ENCODE data around the gene ZNF669. TPM values are rescaled to one million over a fixed set of nuclear protein-coding genes. Genes with fewer than 3 reads are reported as not detected.

ZNF669 gene
- polyA plus RNA-seq, 1 donor, result 6.1 TPM

DNA sequence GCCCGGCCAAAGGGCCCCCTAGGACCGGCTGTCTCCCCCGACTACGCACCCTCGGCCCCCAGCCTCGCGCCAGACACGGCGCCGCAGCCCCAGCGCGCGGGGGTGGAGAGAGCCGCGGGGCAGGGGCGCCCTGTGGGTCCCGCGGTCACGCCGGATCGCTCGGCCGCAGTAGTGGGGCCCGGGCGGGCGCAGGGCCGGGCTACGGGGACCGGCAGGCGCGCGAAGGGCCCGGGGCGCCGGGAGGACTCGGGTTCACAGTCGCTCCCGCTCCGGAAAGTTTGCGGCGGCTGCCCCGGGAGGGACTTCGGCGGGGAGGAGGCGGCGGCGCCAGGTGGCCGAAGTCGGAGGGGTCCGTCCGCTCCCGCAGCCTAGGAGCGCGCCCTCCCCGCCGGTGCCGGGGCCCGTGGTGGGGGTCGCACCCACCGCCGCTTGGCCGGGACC, 7.1 kb upstream of the ZNF669 start:
- DNase-seq, result peak; percentile 42

GRCh38 chr1:247110627-247111258, 6.6 kb upstream of the ZNF669 start:
- no peak for DNase-seq

DNA sequence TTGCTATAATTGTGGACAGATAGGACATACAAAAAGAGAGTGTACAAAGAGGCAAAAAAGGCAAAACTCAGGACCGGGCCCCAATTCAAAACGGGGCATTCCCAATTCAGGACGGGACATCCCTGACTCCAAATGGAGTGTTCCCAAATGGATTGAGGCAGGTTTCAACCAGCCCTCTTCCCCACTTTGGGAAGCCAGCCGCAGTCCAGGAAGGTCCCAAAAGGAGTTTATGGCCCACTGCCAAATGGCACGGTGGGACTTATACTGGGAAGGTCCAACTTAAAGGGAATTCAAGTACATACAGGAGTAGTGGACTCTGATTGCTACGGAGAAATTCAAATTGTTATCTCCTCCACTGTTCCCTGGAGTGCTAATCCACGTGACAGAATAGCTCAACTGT, 3.5 kb upstream of the ZNF669 start:
- no peak for DNase-seq

DNA sequence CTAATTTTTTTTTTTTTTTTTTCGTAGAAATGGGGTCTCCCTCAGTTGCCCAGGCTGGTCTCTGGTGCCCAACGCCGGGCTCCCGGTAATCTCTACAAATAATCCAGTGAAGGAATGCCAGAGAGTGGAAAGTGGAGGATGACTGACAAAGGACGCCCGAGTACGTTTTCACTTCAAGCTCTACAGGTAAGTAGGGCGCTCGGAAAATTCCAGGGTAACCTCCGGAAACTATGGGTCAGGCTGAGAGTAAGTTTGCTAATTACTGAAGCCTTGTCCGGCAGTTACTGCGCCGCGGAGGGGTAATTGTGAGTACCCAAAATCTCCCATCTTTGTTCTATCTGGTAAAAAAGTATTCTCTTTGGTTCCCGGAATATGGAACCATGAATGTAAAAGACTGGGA, 1.8 kb upstream of the ZNF669 start:
- no peak for DNase-seq

- no peak for DNase-seq
Measured at GRCh38 chr1:247104965-247105364, 809 bp upstream of the ZNF669 start.

DNA sequence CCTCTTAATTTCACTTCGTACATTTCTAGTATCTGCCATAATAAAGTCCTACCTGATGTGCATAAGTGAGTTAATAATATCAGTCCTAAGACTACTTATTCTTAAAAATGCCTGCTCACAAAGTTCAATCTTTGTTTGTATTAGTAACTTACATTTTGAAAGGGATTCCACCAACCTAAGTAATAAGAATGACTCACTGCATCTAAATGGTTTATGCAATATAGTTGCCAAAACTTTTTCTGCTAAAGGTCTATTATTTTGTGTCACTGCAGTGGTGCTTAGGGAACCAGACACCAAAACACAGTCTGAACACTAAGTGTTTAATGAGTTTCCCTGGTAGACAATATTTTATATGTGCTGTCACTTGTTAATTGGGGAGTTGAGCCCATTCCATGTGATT, 1.8 kb downstream of the ZNF669 start:
- DNase-seq, result no peak

GRCh38 chr1:247100676-247101279, 3.4 kb downstream of the ZNF669 start:
- no peak for DNase-seq

- DNase-seq, result no peak
Measured at GRCh38 chr1:247096958-247097357, 7.2 kb downstream of the ZNF669 start.

- DNase-seq, result no peak
Measured at GRCh38 chr1:247096544-247096943, 7.6 kb downstream of the ZNF669 start.

DNA sequence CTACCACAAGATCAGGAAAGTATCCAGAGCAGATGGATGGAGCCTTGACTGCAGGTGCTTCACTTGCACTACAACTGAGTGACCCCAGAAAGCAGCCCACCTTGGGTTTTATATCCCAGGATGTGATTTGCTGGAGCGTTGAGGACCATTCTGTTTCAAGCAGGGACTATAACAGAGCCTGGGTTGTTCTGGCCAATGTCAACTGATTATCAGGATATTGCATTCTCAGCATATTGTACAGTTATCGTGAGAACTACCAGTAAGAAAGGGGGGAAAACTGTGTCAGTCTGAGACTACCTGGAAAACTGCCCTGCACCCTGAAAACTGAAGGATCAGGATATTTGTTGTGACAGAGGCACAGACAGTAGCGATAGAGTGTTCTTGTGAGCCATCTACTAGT, 8.0 kb downstream of the ZNF669 start:
- DNase-seq, result no peak

DNA sequence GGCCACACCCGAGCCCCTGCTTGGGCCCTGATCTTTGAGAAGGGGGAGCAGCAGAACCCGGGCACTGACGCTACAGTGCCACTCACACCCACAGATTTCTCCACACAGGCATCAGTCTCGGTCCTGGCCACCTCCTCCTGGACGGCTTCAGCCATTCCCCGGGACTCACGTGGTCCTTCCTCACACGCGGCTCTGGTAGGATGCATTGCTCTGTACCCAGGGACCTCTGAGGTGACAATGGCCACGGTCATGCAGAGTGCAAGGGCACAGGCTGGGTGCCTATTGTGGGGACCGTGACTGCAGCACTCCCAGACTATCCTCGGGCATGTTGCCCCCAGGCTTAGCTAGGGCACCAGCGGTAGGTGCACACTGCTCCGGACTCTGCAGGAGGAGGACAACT, 13.7 kb downstream of the ZNF669 start:
- no peak for DNase-seq

DNA sequence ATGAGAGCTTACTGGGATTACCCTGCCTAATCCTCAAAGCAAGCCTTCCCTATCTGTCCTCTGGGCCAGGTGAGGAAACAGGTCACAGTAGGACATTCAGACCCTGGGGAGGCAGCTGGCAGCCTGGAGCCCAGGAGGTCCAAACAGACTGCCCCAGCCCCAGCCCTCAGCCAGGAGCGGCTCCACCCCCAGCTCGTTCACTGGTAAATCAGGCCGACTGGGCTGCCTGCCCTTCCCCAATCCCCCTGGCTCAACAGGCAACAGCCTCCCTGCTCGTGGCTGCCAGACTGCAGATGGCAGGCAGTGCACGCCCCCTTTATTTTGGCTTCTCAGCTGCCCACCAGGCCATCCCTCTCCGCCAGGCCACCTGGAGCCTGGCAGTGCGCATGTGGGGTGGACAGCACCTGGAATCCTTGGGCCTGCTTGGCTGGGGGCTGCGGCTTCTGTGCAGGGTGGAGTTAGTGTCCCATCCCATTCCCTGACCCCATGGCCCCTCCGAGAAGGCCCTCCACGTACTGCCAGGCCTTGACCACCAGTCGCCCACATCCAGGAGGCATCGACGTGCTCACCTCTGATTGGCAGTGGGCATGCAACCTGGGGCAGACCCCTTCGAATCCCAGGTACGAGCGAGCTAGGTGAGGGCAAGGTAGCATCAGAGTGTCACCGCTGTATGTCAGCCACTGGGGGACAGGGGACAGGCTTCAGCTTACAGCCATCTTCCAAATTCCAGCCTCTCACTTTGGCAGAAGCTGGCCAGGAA, 14.4 kb downstream of the ZNF669 start:
- no peak for DNase-seq

GRCh38 chr1:247088967-247089366, 15.2 kb downstream of the ZNF669 start:
- DNase-seq, result no peak

- DNase-seq, result no peak
Measured at GRCh38 chr1:247087256-247087655, 16.9 kb downstream of the ZNF669 start.

DNA sequence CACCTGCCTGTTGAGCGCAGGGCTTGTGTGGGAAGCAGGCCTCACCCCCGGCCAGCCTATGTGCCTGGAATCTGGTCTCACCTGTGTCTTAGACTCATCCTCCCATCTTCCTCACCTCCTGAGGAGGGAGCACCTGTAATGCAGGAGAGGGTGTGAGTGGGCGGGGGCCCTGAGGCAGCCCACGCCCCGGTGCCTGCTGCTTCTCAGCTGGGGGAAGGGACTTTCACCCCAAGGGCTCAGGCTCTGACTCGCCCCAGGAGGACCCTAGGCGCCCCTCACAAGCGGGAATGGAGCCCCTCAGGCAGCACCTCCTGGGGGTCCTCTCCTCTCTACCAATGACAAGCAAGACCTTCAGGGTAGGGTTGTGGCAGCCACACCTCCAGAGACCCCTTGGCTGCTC, 18.8 kb downstream of the ZNF669 start:
- no peak for DNase-seq

- no peak for DNase-seq
Measured at GRCh38 chr1:247084771-247085170, 19.4 kb downstream of the ZNF669 start.

DNA sequence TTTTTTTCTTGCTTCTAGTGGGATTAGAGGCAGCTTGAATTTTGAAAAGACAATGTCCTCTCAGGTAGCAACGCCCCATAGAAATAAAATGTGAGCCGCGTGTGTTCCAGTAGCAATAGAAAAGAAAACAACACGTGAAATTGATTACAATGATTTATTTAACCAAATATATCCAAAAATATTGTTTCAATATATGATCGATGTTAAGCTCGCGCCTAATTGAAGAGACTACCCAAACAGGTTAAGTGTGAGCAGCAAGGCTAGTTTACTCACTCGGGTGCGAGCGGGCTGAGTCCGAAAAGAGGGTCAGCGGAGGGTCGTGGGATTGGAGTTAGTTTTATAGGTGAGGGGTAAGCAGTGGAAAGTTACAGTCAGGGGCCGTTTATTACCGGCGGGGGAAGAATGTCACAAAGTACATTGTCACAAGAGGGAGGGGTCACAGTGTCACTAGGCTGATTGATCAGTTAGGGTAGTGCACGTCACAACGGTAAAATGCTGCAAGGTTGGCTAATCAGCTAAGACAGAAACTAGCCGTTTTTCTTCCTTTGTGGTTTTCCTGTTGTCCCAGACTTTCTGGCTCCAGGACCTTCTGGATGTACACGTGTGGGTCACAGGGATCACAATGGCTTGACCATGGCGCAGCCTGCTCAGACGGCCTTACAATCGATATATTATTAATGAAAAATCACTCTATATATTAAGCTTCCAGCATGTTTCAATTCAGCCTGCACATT, 24.8 kb downstream of the ZNF669 start:
- DNase-seq, result no peak

- peak; percentile 94 for DNase-seq
Measured at GRCh38 chr1:247078258-247079140, 25.7 kb downstream of the ZNF669 start, which contains the start of gene ZNF670. ZNF670 (minus strand) TSS chr1:247078811; CDS start chr1:247078596, 215 bp downstream.

DNA sequence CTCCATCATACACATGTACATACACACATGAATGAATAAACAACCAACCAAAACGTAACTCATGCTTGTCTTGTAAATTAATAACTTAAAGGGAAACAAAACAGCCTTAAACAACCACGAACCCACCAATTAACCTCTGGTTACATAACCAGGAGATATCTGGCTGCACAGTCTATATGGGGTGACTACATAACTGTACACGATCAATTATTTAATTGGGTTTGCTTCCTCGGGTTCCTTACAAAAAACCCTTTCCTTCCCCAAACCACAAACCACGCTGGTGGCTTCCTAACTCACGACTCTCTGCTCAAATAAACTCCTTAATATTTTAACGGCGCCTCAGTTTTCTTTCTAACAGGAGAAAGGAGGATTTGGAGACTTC, 26.3 kb downstream of the ZNF669 start:
- no peak for DNase-seq

DNA sequence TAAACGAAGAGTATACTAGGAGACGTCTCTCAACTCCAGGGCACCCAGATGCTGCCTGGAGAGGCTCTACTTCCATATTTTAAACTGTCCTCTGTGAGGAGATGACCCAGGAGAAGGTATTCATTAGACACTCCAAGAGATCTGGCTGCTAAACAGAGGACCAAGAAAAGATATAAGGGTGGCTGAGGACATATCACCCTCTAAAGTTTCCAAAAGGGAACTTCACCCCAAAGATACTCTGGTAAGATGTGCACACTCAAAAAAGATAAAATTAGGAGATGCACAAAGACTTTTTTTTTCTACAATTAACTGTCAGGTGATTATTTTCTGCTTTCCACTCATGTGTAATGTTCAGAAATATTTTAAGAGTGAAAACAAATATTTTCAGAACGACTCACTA, 26.9 kb downstream of the ZNF669 start:
- no peak for DNase-seq

DNA sequence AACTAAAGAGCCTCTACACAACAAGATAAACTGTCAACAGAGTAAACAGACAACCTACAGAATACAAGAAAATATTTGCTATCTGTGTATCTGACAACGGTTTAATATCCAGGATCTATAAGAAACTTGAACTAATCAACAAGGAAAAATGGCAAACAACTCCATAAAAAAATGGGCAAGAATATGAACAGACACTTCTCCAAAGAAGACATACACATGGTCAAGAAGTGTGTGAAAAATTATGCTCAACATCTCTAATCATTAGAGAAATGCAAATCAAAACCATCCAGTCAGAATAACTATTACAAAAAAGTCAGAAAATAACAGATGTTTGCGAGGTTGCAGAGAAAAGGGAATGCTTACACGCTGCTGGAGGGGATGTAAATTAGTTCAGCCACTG, 33.5 kb downstream of the ZNF669 start:
- no peak for DNase-seq

DNA sequence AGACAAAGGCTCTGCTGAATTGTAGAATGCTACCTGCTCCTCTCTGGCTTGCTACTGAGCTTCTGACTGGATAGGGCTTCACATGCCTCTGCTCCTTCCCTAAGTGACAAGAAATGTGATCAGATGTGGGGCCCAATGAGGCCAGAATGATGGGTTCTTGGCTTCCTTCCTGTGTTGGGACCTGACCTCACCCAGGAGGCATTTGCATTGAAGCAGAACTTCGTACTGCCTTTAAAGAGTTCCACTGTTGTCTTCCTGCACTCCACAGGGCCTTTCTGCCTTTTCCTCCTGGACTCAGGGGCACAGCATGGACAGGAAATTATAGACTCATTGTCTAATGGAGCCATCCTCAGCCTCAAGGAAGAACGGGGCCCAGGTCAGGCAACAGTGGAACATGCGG, 39.9 kb downstream of the ZNF669 start:
- DNase-seq, result no peak
